ENCODE measurements around the gene MANEA.
"Not testable (repeated sequence)": the region's sequence is repeated elsewhere in the genome, so short reads cannot be mapped to it uniquely, and the experiment has no call there.

Gene MANEA

DNA sequence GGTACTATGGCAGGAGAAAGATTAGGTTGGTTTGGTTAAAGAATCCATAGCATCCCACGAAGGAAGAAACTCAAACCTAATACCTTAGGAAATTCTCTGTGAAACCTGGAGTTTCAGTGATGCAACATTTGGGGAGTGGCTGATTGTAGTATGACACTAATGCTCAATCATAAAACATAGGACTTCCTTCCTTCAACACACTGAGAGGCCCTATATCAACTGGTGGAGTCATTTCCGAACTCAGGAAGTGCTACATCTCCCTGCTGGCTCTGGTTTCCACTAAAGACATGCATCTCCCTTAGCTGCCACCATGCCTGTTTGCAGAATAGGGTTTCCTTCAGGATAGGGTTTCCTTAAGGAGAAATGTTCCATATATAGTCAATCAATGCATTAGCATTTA is 5.2 kb upstream of the MANEA start:
- no peaks in the 10 kb centered on the region for H3K9me3 Mint-ChIP-seq
- no peak overlapping the region for H3K27ac Mint-ChIP-seq
- CTCF ChIA-PET: no interaction called here
- H3K4me1 Mint-ChIP-seq: peaks cover 31% of the 10 kb centered on the region
- H3K27me3 Mint-ChIP-seq: no peaks in the 10 kb centered on the region
- H3K36me3 Mint-ChIP-seq: peaks cover 6% of the 10 kb centered on the region
- no peak overlapping the region for H3K4me3 Mint-ChIP-seq
- DNase-seq: no peak

DNA sequence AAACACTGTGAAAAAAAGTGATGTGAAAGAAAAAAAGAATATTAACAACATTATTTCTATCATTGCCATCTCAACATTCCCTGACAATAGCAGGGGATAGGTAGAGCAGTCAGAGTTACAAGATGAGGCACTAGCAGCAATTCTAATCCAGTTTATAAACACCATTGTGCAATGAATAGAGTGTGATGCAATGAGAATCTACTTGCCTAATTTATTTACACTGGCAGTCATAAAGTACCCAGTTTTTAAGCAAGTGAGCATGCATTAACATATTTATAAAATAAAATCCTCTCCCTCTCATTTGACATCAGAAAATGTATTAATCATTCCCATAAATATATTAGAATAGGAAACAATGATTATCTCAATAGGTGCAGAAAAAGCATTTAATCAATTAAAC is 2.5 kb upstream of the MANEA start:
- peaks cover 13% of the 10 kb centered on the region for H3K36me3 Mint-ChIP-seq

DNA sequence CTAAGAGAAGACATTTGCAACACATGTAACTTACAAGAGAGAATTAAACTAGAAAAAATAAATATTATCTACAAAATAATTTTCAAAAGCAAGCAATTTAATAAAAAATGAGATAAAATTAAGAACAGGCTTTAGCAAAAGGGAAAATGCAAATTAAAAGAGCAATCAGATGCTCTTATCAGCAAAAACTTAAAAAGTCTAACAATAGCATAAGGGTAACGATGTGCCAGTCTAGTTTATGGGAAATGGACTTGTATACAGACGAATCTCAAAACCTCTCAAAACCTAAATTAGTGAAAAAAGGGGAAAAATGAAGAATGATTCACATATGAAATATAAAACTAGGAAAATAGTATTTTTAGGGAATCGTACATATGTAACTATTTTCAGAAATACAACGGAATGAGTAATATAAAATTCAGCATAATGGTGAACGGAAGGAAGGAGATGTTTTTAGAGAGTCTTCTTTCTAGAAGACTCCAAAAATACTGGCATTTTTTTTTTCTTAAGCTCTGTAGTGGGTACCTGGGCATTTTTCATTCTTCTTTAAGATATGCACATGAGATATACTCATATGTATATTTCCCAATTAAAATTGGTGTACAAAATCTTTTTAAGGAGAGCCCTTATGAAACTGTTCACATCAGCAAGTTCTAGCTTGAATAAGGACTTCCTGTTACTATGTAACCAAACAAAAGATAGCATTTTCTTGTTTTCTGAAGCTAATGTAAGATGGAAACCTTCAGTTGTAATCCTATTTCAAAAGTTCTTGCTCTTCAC is 927 bp upstream of the MANEA start:
- H3K4me1 Mint-ChIP-seq: peaks cover 53% of the 10 kb centered on the region
- H3K4me3 Mint-ChIP-seq: peak overlapping the region; percentile 88
- no peak for DNase-seq
- H3K9me3 Mint-ChIP-seq: no peaks in the 10 kb centered on the region
- CTCF ChIA-PET: no interaction called here
- no peaks in the 10 kb centered on the region for H3K27me3 Mint-ChIP-seq
- H3K27ac Mint-ChIP-seq: peak overlapping the region; percentile 100
- H3K36me3 Mint-ChIP-seq: peaks cover 20% of the 10 kb centered on the region

More for the DNA sequence above, 2.5 kb upstream of the MANEA start:
- H3K4me3 Mint-ChIP-seq: no peak overlapping the region
- DNase-seq: no peak
- H3K4me1 Mint-ChIP-seq: peaks cover 49% of the 10 kb centered on the region
- CTCF ChIA-PET: no interaction called here
- no peak overlapping the region for H3K27ac Mint-ChIP-seq
- H3K27me3 Mint-ChIP-seq: no peaks in the 10 kb centered on the region
- H3K9me3 Mint-ChIP-seq: no peaks in the 10 kb centered on the region

DNA sequence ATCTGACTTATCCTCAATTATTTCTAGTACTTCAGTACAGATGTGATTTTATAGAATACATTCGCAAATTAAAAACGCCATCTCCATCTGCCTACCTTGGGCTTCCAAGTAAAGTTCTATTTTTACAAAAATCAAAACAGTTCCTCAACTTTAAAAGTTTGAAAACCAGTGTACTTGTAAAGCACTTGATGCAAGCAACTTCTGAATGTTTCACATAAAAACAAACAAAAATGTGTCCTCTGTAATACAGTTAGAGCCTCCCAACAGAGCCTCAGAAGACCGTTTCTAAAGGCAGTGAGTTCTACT is 384 bp upstream of the MANEA start:
- CTCF ChIA-PET: no interaction called here
- H3K36me3 Mint-ChIP-seq: peaks cover 22% of the 10 kb centered on the region
- H3K4me3 Mint-ChIP-seq: peak overlapping the region; percentile 88
- H3K4me1 Mint-ChIP-seq: peaks cover 50% of the 10 kb centered on the region
- H3K9me3 Mint-ChIP-seq: no peaks in the 10 kb centered on the region
- no peak for DNase-seq
- H3K27ac Mint-ChIP-seq: peak overlapping the region; percentile 100
- no peaks in the 10 kb centered on the region for H3K27me3 Mint-ChIP-seq

DNA sequence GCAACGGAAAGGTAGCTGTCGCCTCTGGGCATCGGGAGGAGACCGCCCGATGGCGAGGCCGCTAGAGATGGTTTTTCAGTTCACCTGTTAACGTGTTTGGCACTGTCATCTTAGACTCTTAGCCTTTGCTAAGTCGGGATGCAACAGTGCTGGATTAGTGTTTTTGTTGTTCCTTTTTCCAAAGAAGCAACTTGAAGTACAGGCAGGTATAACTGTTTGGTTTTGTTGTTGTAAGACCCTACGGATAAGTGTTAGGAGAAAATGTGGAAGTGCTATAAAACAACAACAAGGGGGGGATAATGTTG is 723 bp downstream of the MANEA start:
- Mint-ChIP-seq H3K27me3 (no peaks in the 10 kb centered on the region), H3K4me1 (peaks cover 41% of the 10 kb centered on the region), H3K27ac (peak overlapping the region; percentile 100), H3K9me3 (no peaks in the 10 kb centered on the region), H3K36me3 (peaks cover 26% of the 10 kb centered on the region), H3K4me3 (peak overlapping the region; percentile 88)
- CTCF ChIA-PET: no interaction called here
- DNase-seq: no peak

DNA sequence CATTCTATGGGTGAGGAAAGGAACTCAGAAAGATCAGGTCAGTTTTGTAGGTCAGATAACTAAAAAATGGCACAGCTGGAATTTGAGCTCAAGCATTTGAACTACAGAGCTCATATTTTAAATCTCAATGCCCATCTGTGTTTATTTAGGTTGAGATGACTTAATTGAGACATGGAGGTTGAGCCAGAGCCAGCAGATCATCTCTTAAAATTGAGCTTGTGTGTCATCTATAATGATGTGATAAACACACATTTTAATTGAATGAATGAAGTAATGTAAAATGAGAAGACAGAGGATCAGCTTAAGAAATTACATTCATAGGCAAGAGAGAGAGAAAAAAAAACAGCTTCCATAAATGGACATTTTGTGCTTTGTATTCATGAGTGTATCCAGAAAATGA is 3.7 kb downstream of the MANEA start:
- peaks cover 10% of the 10 kb centered on the region for H3K9me3 Mint-ChIP-seq
- H3K4me3 Mint-ChIP-seq: no peak overlapping the region
- H3K4me1 Mint-ChIP-seq: peaks cover 26% of the 10 kb centered on the region
- CTCF ChIA-PET: no interaction called here
- no peak for DNase-seq
- H3K36me3 Mint-ChIP-seq: peaks cover 34% of the 10 kb centered on the region
- H3K27ac Mint-ChIP-seq: no peak overlapping the region
- H3K27me3 Mint-ChIP-seq: no peaks in the 10 kb centered on the region

DNA sequence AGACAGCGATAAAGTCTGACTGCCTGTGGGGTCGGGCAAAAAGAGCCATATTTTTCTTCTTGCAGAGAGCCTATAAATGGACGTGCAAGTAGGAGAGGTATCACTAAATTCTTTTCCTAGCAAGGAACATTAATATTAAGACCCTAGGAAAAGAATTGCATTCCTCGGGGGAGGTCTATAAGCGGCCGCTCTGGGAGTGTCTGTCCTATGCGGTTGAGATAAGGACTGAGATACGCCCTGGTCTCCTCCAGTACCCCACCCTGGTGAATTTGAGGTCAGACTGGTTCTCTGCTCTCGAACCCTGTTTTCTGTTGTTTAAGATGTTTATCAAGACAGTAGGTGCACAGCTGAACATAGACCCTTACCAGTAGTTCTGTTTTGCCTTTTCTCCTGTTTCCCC is 6.9 kb downstream of the MANEA start:
- H3K9me3 Mint-ChIP-seq, H3K4me3 Mint-ChIP-seq, DNase-seq, H3K27ac Mint-ChIP-seq, CTCF ChIA-PET, H3K27me3 Mint-ChIP-seq: not testable (repeated sequence)
- Mint-ChIP-seq H3K4me1 (peaks cover 27% of the 10 kb centered on the region), H3K36me3 (peaks cover 41% of the 10 kb centered on the region)

DNA sequence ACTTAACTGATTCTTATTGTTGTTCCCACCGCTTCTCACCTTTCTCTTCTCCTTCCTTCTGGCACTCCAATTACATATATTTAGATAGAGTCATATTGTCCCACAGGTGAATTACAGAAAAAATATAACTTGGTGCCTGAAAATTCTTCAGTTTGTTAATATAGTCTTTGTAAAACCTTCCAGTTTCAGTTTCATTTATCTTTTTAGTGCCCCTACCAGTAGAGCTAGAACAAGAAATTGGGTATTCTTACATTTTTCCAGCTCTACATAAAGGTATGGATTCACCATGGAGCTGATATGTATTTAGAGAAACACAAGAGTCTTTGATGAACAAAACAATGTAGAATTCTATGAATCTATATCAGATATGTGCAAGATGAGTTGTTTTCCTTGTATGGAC is 10.7 kb downstream of the MANEA start:
- H3K4me3 Mint-ChIP-seq: no peak overlapping the region
- peaks cover 15% of the 10 kb centered on the region for H3K4me1 Mint-ChIP-seq
- H3K27me3 Mint-ChIP-seq: no peaks in the 10 kb centered on the region
- H3K27ac Mint-ChIP-seq: peak overlapping the region; percentile 24
- H3K36me3 Mint-ChIP-seq: peaks cover 41% of the 10 kb centered on the region
- CTCF ChIA-PET: no interaction called here
- DNase-seq: no peak
- H3K9me3 Mint-ChIP-seq: peaks cover 10% of the 10 kb centered on the region

DNA sequence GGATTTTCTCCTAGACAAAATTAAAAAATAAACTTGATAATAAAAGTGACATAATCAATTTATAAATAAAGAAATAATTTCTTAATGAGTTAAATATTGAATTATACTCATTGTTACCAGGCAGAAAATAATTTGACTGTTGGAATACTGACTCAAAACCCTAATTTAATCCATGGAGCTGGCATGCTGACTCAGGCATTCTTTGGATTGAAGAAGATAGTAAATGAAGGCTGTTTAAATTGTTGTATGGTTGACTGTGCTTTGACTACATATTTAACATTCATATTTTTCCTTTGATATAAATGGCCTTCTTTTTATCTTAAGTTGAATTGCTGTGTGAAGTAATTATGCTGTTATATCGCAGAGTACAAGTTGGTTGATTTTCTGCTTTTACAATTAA is 11.7 kb downstream of the MANEA start:
- Mint-ChIP-seq H3K4me3 (no peak overlapping the region), H3K9me3 (peaks cover 8% of the 10 kb centered on the region), H3K36me3 (peaks cover 39% of the 10 kb centered on the region), H3K4me1 (peaks cover 15% of the 10 kb centered on the region), H3K27ac (no peak overlapping the region), H3K27me3 (no peaks in the 10 kb centered on the region)
- CTCF ChIA-PET: no interaction called here
- DNase-seq: no peak

DNA sequence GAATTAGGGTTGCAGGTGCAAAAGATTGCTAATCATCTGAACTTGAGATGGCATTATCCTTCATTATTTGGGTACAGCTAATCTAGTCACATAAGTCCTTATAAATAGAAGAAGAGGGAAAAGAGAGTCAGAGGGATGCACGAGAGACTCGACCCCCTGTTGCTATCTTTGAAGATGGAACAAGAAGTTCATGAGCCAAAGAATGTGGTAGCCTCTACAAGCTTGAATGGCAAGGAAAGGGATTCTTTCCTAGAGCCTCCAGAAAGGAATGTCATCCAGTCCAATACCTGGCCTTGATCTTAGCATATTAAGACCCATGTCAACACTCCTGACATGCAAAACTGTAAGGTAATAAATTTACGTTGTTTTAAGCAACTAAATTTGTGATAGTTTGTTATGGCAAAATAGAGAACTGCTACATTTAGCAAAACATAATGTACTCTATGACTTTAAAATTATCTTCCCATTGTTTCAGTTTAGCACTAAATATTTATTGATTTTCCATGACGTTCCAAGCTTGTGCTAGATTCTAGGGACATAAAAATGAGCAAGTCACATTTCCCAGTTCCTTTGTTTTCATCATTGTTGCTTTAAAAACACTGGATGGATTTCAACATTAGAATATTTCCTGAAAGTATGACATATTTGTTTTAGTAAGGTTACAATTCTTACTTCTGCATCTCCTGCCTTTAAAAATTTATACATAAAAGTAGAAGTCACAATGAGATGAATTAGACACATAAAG is 12.7 kb downstream of the MANEA start:
- H3K4me3 Mint-ChIP-seq: no peak overlapping the region
- no peaks in the 10 kb centered on the region for H3K27me3 Mint-ChIP-seq
- no peak overlapping the region for H3K27ac Mint-ChIP-seq
- CTCF ChIA-PET: no interaction called here
- H3K36me3 Mint-ChIP-seq: peaks cover 31% of the 10 kb centered on the region
- no peaks in the 10 kb centered on the region for H3K9me3 Mint-ChIP-seq
- DNase-seq: no peak
- H3K4me1 Mint-ChIP-seq: peaks cover 14% of the 10 kb centered on the region

DNA sequence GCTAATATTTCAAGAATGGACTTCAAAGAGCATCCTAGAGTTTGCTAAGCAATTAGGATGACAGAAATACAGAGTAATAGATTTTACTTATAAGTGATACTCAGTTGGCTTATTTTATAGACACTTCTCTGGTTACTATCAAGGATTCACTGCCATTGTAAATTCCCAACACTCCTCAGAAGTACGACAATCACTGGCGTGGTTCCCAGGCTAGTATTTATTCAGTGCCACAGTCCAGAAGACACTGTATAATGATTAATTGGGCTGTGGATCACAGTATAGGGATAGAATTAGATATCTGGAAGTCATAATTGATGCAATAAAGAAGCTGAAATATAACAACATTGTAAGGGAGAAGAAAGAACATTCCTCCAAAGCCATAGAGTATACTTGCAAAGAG is 15.7 kb downstream of the MANEA start:
- Mint-ChIP-seq H3K4me3 (no peak overlapping the region), H3K4me1 (peaks cover 4% of the 10 kb centered on the region), H3K9me3 (no peaks in the 10 kb centered on the region), H3K36me3 (peaks cover 22% of the 10 kb centered on the region), H3K27ac (no peak overlapping the region), H3K27me3 (no peaks in the 10 kb centered on the region)
- CTCF ChIA-PET: no interaction called here
- DNase-seq: no peak

DNA sequence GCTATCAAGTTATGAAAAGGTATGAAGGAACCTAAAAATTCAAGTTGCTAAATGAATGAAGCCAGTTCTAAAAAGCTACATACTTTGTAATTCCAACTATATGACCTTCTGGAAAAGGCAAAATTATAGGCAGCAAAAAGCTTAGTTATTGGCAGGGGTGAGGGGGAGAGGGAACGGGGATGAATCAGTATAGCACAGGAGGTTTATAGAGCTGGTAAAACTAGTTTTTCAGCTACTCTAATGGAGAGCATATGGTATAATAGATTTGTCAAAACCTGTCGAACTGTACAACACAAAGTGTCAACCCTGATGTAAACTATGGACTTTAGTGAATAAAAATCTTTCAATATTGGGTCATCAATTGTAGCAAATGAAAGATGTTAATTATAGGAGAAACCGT is 18.7 kb downstream of the MANEA start:
- Mint-ChIP-seq H3K27ac (no peak overlapping the region), H3K9me3 (no peaks in the 10 kb centered on the region), H3K4me3 (no peak overlapping the region), H3K4me1 (peaks cover 3% of the 10 kb centered on the region), H3K36me3 (peaks cover 28% of the 10 kb centered on the region), H3K27me3 (no peaks in the 10 kb centered on the region)
- CTCF ChIA-PET: no interaction called here
- no peak for DNase-seq

DNA sequence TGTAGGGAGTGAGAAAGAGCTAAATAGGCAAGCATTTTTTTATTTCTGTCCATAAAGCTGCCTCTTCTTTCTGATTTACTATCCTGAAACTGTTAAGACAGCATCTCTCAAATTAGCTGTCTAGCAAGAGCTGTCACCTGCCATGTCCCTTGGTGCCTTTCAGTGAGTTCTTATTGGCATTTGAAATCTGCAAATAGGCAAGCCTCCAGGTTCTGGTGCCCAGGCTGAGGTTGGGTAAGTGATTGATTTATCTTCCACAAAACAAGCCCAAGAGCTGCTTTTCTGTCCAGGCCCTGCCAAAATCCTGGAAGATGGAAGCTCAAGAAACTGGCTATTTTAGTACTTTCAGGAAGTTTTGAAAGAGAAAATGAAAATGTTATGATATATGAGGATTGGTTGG is 22.4 kb downstream of the MANEA start:
- Mint-ChIP-seq H3K4me3 (no peak overlapping the region), H3K4me1 (peaks cover 6% of the 10 kb centered on the region), H3K27ac (peak overlapping the region; percentile 5), H3K9me3 (no peaks in the 10 kb centered on the region), H3K27me3 (no peaks in the 10 kb centered on the region), H3K36me3 (peaks cover 22% of the 10 kb centered on the region)
- DNase-seq: no peak
- CTCF ChIA-PET: interaction anchor here (0.7 kb wide), 2 partner anchors 20 to 483 kb away, joined by 3 read pairs; no protein-coding TSS in a partner anchor

DNA sequence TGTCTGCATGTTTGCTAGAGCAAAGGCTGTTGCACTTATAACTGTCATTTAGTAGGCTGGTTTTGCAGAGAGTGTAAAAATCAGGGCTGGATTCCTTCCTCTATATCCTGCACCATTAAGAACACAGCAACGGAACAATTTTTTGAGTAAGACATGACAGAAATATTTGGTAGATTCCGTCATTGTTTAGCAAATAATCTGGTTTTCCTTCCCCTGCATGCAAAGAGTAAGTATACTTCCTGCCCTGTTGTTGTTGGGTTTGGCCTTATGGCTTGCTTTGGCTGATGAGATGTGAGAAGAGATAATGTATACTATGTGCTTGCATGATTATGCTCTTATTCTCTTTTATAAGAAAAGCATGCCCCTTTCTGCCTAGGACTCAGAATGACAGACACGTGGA is 23.8 kb downstream of the MANEA start:
- CTCF ChIA-PET: no interaction called here
- Mint-ChIP-seq H3K27me3 (no peaks in the 10 kb centered on the region), H3K27ac (no peak overlapping the region), H3K36me3 (peaks cover 28% of the 10 kb centered on the region), H3K4me3 (no peak overlapping the region), H3K9me3 (no peaks in the 10 kb centered on the region), H3K4me1 (peaks cover 6% of the 10 kb centered on the region)
- DNase-seq: no peak

DNA sequence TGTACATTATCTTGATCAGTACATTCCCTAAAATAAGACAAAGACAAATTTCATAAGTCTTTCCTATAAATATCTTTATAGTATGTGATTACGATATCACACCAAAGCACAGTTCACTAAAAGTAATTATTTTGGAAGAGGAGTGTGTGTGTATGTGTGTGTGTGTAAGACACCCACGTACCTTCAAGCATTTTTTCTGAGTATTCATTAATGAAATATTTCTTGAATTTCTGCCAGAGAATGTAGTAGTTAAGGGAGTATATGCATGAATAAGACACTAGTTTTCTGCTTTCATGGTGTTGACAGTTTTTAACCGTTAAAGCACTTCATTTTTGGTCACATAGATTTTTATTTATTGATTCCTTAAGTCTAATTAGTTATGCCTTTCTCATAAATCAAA is 36.8 kb downstream of the MANEA start:
- DNase-seq: no peak
- Mint-ChIP-seq H3K36me3 (no peaks in the 10 kb centered on the region), H3K27me3 (no peaks in the 10 kb centered on the region), H3K9me3 (no peaks in the 10 kb centered on the region), H3K27ac (no peak overlapping the region), H3K4me1 (no peaks in the 10 kb centered on the region), H3K4me3 (no peak overlapping the region)
- CTCF ChIA-PET: no interaction called here

Data from activated naive CD4-positive, alpha-beta T cell treated with anti-CD3 and anti-CD28 coated beads, Interleukin-2, amount 10 ng/mL, durations not matched to agents 7 days and 5 days (primary cell).